Hepatocyte (in vitro differentiated cells): ENCODE results near the gene SSRP1. TPM values are rescaled to one million over a fixed set of nuclear protein-coding genes. Genes with fewer than 3 reads are reported as not detected.

Source experiments
- DNase-seq: peaks from one replicate; pipeline ENCODE4 v3.0.0-alpha.2; 2016; ENCODE audit warnings: low spot score
- H2AFZ ChIP-seq: fragments of 200-600 bp; sonication (generic); 2 replicates; pipeline ENCODE4 v1.6.0; 2016; ENCODE audit warnings: antibody characterized with exemption, mild to moderate bottlenecking
- H3K27ac ChIP-seq: fragments of 200-600 bp; sonication (generic); 2 replicates; pipeline ENCODE4 v1.5.1; 2016; ENCODE audit warnings: mild to moderate bottlenecking
- H3K27me3 ChIP-seq: fragments of 200-600 bp; sonication (generic); 2 replicates; pipeline ENCODE4 v1.6.1; 2016
- H3K36me3 ChIP-seq: fragments of 200-600 bp; sonication (generic); replicated peaks from 2 replicates; pipeline ENCODE4 v1.5.1; 2016; ENCODE audit warnings: low read depth; ENCODE audit not compliant: insufficient read depth
- H3K4me1 ChIP-seq: fragments of 200-600 bp; sonication (generic); 2 replicates; pipeline ENCODE4 v1.5.1; 2016; ENCODE audit warnings: mild to moderate bottlenecking, moderate library complexity; ENCODE audit not compliant: insufficient read depth
- H3K4me2 ChIP-seq: fragments of 200-600 bp; sonication (generic); 2 replicates; pipeline ENCODE4 v1.6.0; 2016
- H3K4me3 ChIP-seq: fragments of 200-600 bp; sonication (generic); 2 replicates; pipeline ENCODE4 v1.5.1; 2016; ENCODE audit warnings: mild to moderate bottlenecking
- H3K79me2 ChIP-seq: fragments of 200-600 bp; sonication (generic); 2 replicates; pipeline ENCODE4 v1.6.0; 2017; ENCODE audit warnings: mild to moderate bottlenecking
- H3K9me2 ChIP-seq: fragments of 200-600 bp; sonication (generic); replicated peaks from 2 replicates; pipeline ENCODE4 v1.6.0; 2017; ENCODE audit warnings: mild to moderate bottlenecking; ENCODE audit not compliant: insufficient read depth
- H3K9me3 ChIP-seq: fragments of 200-600 bp; sonication (generic); 2 replicates; pipeline ENCODE4 v1.5.1; 2016; ENCODE audit warnings: low read depth, mild to moderate bottlenecking
- H4K20me1 ChIP-seq: fragments of 200-600 bp; sonication (generic); 2 replicates; pipeline ENCODE4 v1.6.0; 2016; ENCODE audit warnings: mild to moderate bottlenecking; ENCODE audit not compliant: insufficient read depth, poor library complexity, severe bottlenecking
- CTCF ChIP-seq: fragments of 200-600 bp; sonication (generic); IDR thresholded peaks from 2 replicates; pipeline ENCODE4 v1.5.1; 2016; ENCODE audit warnings: antibody characterized with exemption, mild to moderate bottlenecking; ENCODE audit not compliant: poor library complexity
- EZH2 ChIP-seq: fragments of 200-600 bp; sonication (generic); IDR thresholded peaks from 2 replicates; pipeline ENCODE4 v1.6.1; 2016; ENCODE audit warnings: antibody characterized with exemption, mild to moderate bottlenecking, borderline replicate concordance
- EZH2phosphoT487 ChIP-seq: fragments of 200-600 bp; sonication (generic); IDR thresholded peaks from one replicate; pipeline ENCODE4 v1.6.1; 2018; ENCODE audit warnings: antibody characterized with exemption, mild to moderate bottlenecking, low read depth, moderate library complexity; ENCODE audit not compliant: unreplicated experiment, severe bottlenecking
- WGBS: methylation state at CpG from one replicate; pipeline ENCODE4 v1.1.6; 2016; ENCODE audit warnings: low lambda C conversion rate; ENCODE audit errors: missing lambda C conversion rate; 5-methylcytosine and 5-hydroxymethylcytosine counted together
- polyA plus RNA-seq: library from polyadenylated mRNA; unstranded; fragments of >200 nt; fragmentation: Nextera tagmentation; extraction: Ambion mirVana; gene quantifications from 2 replicates; pipeline ENCODE4 v1.2.1, GENCODE V29; 2016
- total RNA-seq: library from RNA; depleted of rRNA; stranded (reverse); fragments of >200 nt; gene quantifications from 2 replicates; pipeline ENCODE4 v1.2.3, GENCODE V29; 2014

Gene SSRP1
- total and polyA plus RNA-seq, 2 experiments from 2014 or later = 34.0 to 64.6 TPM

GRCh38 chr11:57378186-57378585, 42.5 kb upstream of the SSRP1 start:
- H3K4me2 ChIP-seq = no peak overlapping the region
- DNase-seq = no peak
- no peak overlapping the region for H2AFZ ChIP-seq
- no peak overlapping the region for H3K27ac ChIP-seq
- H3K9me2 ChIP-seq = no peaks in the 10 kb centered on the region
- no peak overlapping the region for H3K4me3 ChIP-seq
- no peaks in the 10 kb centered on the region for H3K4me1 ChIP-seq
- H4K20me1 ChIP-seq = no peaks in the 10 kb centered on the region
- H3K9me3 ChIP-seq = no peaks in the 10 kb centered on the region
- no peaks in the 10 kb centered on the region for H3K79me2 ChIP-seq
- no peaks in the 10 kb centered on the region for H3K27me3 ChIP-seq
- H3K36me3 ChIP-seq = no peaks in the 10 kb centered on the region
- TF ChIP-seq CTCF (no peak), EZH2 (no peak), EZH2phosphoT487 (no peak)

DNA sequence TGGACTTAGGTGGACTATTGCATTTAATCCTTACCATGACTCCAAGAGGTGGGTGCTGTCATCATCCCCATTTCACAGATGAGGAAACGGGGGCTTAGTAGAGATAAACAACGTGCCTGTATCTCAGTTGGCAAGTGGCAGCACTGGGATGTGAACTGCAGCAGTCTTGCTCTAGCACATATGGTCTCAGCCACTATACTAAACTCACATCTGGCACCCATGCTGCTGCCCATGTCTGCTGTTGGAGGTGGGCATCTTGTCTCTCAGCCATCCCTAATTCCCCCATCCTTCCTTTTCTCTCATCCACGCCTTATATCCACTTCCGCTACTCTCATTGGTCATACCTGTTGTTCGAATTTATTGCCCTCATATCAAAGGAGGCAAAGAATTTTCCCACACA, 41.4 kb upstream of the SSRP1 start:
- no peaks in the 10 kb centered on the region for H3K36me3 ChIP-seq
- H3K4me2 ChIP-seq = no peak overlapping the region
- 71% methylated on average over 5 of the region's 5 CpGs for WGBS

DNA sequence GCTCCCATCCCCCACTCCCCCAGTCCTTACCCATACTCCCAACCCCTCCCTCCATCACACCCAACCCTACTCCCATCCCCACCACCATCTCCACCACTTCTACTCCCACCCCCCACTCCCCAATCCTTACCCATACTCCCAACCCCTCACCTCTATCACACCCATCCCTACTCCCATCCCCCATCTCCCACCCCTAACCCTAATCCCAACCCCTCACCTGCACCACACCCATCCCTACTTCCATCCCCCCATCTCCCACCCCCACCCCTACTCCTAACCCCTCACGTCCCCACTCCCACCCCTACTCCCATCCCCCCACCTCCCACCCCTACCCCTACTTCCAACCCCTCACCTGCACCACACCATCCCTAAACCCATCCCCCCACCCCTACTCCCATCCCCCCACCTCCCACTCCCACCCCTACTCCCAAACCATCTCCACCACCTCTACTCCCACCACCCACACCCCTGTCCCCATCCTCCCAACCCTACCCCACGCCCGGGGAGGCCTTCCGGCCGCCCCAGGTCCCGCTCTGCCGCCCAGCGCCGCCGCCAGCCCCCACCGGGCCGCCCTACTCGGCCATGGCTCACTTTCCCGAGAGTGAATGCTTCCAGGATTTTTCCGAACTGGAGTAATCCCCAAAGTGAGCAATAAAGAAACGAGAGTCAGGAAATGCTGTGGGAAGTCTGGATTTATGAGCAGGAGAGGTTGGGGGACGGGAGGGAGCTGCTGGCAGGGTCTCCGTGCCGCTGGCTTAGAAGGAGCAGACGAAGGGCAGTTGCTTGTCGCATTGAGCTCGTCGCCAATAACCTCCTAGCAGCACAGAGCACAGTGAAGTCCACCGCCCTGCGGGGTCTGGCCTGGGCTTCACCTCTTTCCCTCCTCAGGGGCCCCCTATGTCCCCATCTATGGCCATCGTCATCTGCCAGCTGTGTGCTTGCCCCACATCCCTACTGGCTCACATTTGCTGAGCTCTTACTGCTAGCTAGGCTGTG, 40.7 kb upstream of the SSRP1 start:
- Histone ChIP-seq H3K4me3 (no peak overlapping the region), H3K27ac (no peak overlapping the region), H3K4me1 (no peaks in the 10 kb centered on the region), H3K9me2 (no peaks in the 10 kb centered on the region), H3K4me2 (no peak overlapping the region), H3K36me3 (no peaks in the 10 kb centered on the region), H3K9me3 (no peaks in the 10 kb centered on the region), H2AFZ (no peak overlapping the region), H4K20me1 (no peaks in the 10 kb centered on the region), H3K79me2 (no peaks in the 10 kb centered on the region), H3K27me3 (no peaks in the 10 kb centered on the region)
- TF ChIP-seq CTCF (no peak), EZH2 (no peak), EZH2phosphoT487 (no peak)
- no peak for DNase-seq
- 61% methylated on average over 23 of the region's 26 CpGs for WGBS

More for the DNA sequence above, 41.4 kb upstream of the SSRP1 start:
- no peaks in the 10 kb centered on the region for H4K20me1 ChIP-seq
- DNase-seq = no peak
- H3K9me2 ChIP-seq = no peaks in the 10 kb centered on the region
- H3K27ac ChIP-seq = no peak overlapping the region
- H3K79me2 ChIP-seq = no peaks in the 10 kb centered on the region
- no peaks in the 10 kb centered on the region for H3K9me3 ChIP-seq
- H3K4me3 ChIP-seq = no peak overlapping the region
- H2AFZ ChIP-seq = no peak overlapping the region
- TF ChIP-seq EZH2 = no peak
- no peak for TF ChIP-seq CTCF
- TF ChIP-seq EZH2phosphoT487 = no peak
- H3K27me3 ChIP-seq = no peaks in the 10 kb centered on the region
- H3K4me1 ChIP-seq = no peaks in the 10 kb centered on the region
